22Rv1 (cell line): Measurements from ENCODE around the gene SWAP70.

ENCODE experiments used
- ZFX ChIP-seq: fragments of 450-650 bp; IDR thresholded peaks from 2 replicates; pipeline ENCODE4 v1.6.1; 2017; ENCODE audit warnings: antibody characterized with exemption, borderline replicate concordance
- TF ChIP-seq, protein P1 (sequence below): fragments of 450-650 bp; IDR thresholded peaks from 2 replicates; pipeline ENCODE4 v1.5.1; 2017; ENCODE audit warnings: mild to moderate bottlenecking

- TF ChIP-seq, protein P1, sequence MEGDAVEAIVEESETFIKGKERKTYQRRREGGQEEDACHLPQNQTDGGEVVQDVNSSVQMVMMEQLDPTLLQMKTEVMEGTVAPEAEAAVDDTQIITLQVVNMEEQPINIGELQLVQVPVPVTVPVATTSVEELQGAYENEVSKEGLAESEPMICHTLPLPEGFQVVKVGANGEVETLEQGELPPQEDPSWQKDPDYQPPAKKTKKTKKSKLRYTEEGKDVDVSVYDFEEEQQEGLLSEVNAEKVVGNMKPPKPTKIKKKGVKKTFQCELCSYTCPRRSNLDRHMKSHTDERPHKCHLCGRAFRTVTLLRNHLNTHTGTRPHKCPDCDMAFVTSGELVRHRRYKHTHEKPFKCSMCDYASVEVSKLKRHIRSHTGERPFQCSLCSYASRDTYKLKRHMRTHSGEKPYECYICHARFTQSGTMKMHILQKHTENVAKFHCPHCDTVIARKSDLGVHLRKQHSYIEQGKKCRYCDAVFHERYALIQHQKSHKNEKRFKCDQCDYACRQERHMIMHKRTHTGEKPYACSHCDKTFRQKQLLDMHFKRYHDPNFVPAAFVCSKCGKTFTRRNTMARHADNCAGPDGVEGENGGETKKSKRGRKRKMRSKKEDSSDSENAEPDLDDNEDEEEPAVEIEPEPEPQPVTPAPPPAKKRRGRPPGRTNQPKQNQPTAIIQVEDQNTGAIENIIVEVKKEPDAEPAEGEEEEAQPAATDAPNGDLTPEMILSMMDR, result no peak
- TF ChIP-seq ZFX, result no peak
Observed at GRCh38 chr11:9672288-9672916, 8.5 kb downstream of the SWAP70 start.
